Kidney (tissue), 14 donors: Measurements from ENCODE around the gene INO80D. TPM values are rescaled to one million over a fixed set of nuclear protein-coding genes. Genes with fewer than 3 reads are reported as not detected.

Experiments
- DNase-seq, 5 donors: peaks; one replicate each; pipeline ENCODE4 v3.0.0-alpha.2; 2013 to 2020
- FAIRE-seq: peaks from 2 replicates; lab custom pipeline; 2012; peaks lifted over from hg19 to GRCh38; lab: Jason Lieb, UNC
- H3K27ac ChIP-seq, 2 donors: one replicate each; pipeline ENCODE4 v1.7.0; 2013; ENCODE audit warnings: low read depth in 2 of 2, low read length in 2 of 2, inconsistent platforms in 1 of 2
- H3K27me3 ChIP-seq: one replicate; pipeline ENCODE4 v1.7.1; 2013; ENCODE audit warnings: low read length, inconsistent platforms; ENCODE audit not compliant: control insufficient read depth, insufficient read depth
- H3K36me3 ChIP-seq, 3 donors: one replicate each; pipeline versions ENCODE4 v1.7.0 to v1.7.1; 2013; ENCODE audit warnings: low read length in 3 of 3, control low read depth in 1 of 3, inconsistent platforms in 1 of 3; ENCODE audit not compliant: insufficient read depth in 3 of 3, control insufficient read depth in 2 of 3
- H3K4me1 ChIP-seq, 3 donors: one replicate each; pipeline versions ENCODE4 v1.7.0 to v1.7.1; 2013; ENCODE audit warnings: low read length in 3 of 3, inconsistent platforms in 1 of 3, low read depth in 1 of 3; ENCODE audit not compliant: control insufficient read depth in 2 of 3, insufficient read depth in 2 of 3
- H3K4me3 ChIP-seq, 3 donors: one replicate each; pipeline versions ENCODE4 v1.7.0 to v1.8.1; 2013; ENCODE audit warnings: low read length in 3 of 3, control low read depth in 1 of 3, inconsistent platforms in 1 of 3
- H3K9ac ChIP-seq, 3 donors: one replicate each; pipeline versions ENCODE4 v1.7.0 to v1.7.1; 2013; ENCODE audit warnings: low read length in 3 of 3, control low read depth in 1 of 3, inconsistent platforms in 1 of 3
- H3K9me3 ChIP-seq, 3 donors: one replicate each; pipeline versions ENCODE4 v1.7.0 to v1.7.1; 2013; ENCODE audit warnings: low read length in 3 of 3, control low read depth in 1 of 3, inconsistent platforms in 1 of 3; ENCODE audit not compliant: control insufficient read depth in 2 of 3, insufficient read depth in 1 of 3
- CTCF ChIP-seq: IDR thresholded peaks from 3 replicates; pipeline ENCODE4 v1.5.1; 2012; ENCODE audit warnings: mild to moderate bottlenecking, moderate library complexity, borderline replicate concordance; ENCODE audit not compliant: insufficient read depth; ENCODE audit errors: extremely low read depth
- intact Hi-C: fragments of 100-400 bp; cut with DNase I; formaldehyde crosslinking; loops from one replicate; pipeline ENCODE4 v1.11.1; 2022
- polyA plus RNA-seq: library from polyadenylated mRNA; stranded (reverse); fragments of 350-450 nt; fragmentation: Illumina TruSeq; extraction: RNeasy Lipid Tissue Mini Kit (QIAGEN cat#74804); gene quantifications from one replicate; pipeline ENCODE4 v1.2.3, GENCODE V29; 2014; ENCODE audit warnings: low read depth, low replicate concordance; ENCODE audit not compliant: insufficient read depth
- total RNA-seq: library from RNA; stranded (reverse); fragmentation: NEBNext Ultra II Directional; extraction: Animal tissue kit (Norgen Biotek cat#: 25700); gene quantifications from one replicate; pipeline ENCODE4 v1.2.1, GENCODE V29; 2021
- donor health status: control.
- donor health status: control.
- donor health status: control.
- donor health status: control.
- donor health status: control.
- donor health status: DM: yes; HTN: yes; CAD: no.
- donor health status: Normal renal cell carcinoma (clear cell type).

INO80D gene
- total and polyA plus RNA-seq, 2 donors from 2014 or later, result 1.7 to 29.9 TPM

GRCh38 chr2:205976120-205976814 lies 109.7 kb downstream of the INO80D start:
- TF ChIP-seq CTCF, result no peak
- H3K36me3 ChIP-seq, result no peaks in the 10 kb centered on the region
- H3K9ac ChIP-seq, result no peak overlapping the region
- peaks cover 6 to 22% (median 6%) of the 10 kb centered on the region in 3 donors for H3K4me1 ChIP-seq
- H3K27me3 ChIP-seq, result no peaks in the 10 kb centered on the region
- intact Hi-C loops, result no loop called here
- H3K9me3 ChIP-seq, result no peaks in the 10 kb centered on the region
- DNase-seq (no peak), FAIRE-seq (no peak)
- peak overlapping the region; percentile 39 to 57 for H3K27ac ChIP-seq
- H3K4me3 ChIP-seq, result no peak overlapping the region

GRCh38 chr2:205975082-205975949 lies 110.7 kb downstream of the INO80D start:
- FAIRE-seq (peak; percentile 82), DNase-seq (peak in 3 of 5 donors; percentile 44 to 89 (median 82))
- Histone ChIP-seq H3K9me3 (no peaks in the 10 kb centered on the region), H3K9ac (peak overlapping the region in 1 of 3 donors; percentile 9), H3K4me3 (no peak overlapping the region), H3K36me3 (no peaks in the 10 kb centered on the region), H3K27ac (peak overlapping the region; percentile 55 to 74), H3K27me3 (no peaks in the 10 kb centered on the region), H3K4me1 (peaks cover 6 to 22% (median 6%) of the 10 kb centered on the region in 3 donors)
- intact Hi-C loops, result no loop called here
- no peak for TF ChIP-seq CTCF

- no peaks in the 10 kb centered on the region for H3K9me3 ChIP-seq
- DNase-seq, result peak in 1 of 5 donors; percentile 44
- H3K4me1 ChIP-seq, result peaks cover 6 to 18% (median 6%) of the 10 kb centered on the region in 3 donors
- no peak overlapping the region for H3K9ac ChIP-seq
- no peaks in the 10 kb centered on the region for H3K36me3 ChIP-seq
- no peak for FAIRE-seq
- H3K27me3 ChIP-seq, result no peaks in the 10 kb centered on the region
- H3K27ac ChIP-seq, result no peak overlapping the region
- TF ChIP-seq CTCF, result no peak
- H3K4me3 ChIP-seq, result no peak overlapping the region
- intact Hi-C loops, result no loop called here
Measured at GRCh38 chr2:205972113-205972512, 113.9 kb downstream of the INO80D start.
